Uterus (tissue), 4 donors: ENCODE results near the gene ACSL4. TPM values are rescaled to one million over a fixed set of nuclear protein-coding genes. Genes with fewer than 3 reads are reported as not detected.

ENCODE experiments used
- DNase-seq, 2 donors: peaks; one replicate each; pipeline ENCODE4 v3.0.0-alpha.2; 2019 to 2020
- H3K27ac ChIP-seq, 2 donors: fragments of 200-600 bp; sonication (generic); 1 replicate in 1 of 2; 2 replicates in 1 of 2; pipeline ENCODE4 v1.5.1; 2016 to 2018
- H3K27me3 ChIP-seq, 2 donors: fragments of 200-600 bp; sonication (generic); one replicate each; pipeline ENCODE4 v1.5.1; 2018 to 2019; ENCODE audit warnings: control low read depth in 1 of 2
- H3K36me3 ChIP-seq, 2 donors: fragments of 200-600 bp; sonication (generic); one replicate each; pipeline ENCODE4 v1.5.1; 2019; ENCODE audit warnings: control low read depth in 1 of 2
- H3K4me1 ChIP-seq, 2 donors: fragments of 200-600 bp; sonication (generic); one replicate each; pipeline ENCODE4 v1.5.1; 2018 to 2019; ENCODE audit warnings: control low read depth in 1 of 2
- H3K4me3 ChIP-seq, 2 donors: fragments of 200-600 bp; sonication (generic); 1 replicate in 1 of 2; 2 replicates in 1 of 2; pipeline ENCODE4 v1.5.1; 2018 to 2019; ENCODE audit warnings: mild to moderate bottlenecking in 1 of 2
- H3K9me3 ChIP-seq, 2 donors: fragments of 200-600 bp; sonication (generic); one replicate each; pipeline ENCODE4 v1.5.1; 2019; ENCODE audit warnings: control low read depth in 1 of 2
- POLR2A ChIP-seq, 2 donors: fragments of 450-650 bp; IDR thresholded peaks; one replicate each; pipeline ENCODE4 v1.6.1; 2016; ENCODE audit warnings: antibody characterized with exemption in 2 of 2, mild to moderate bottlenecking in 1 of 2, moderate library complexity in 1 of 2
- intact Hi-C: fragments of 100-400 bp; cut with DNase I; formaldehyde crosslinking; loops from one replicate; pipeline ENCODE4 v1.15.1; 2023; ENCODE audit warnings: low total_unique reads
- total RNA-seq, 4 donors: library from RNA; depleted of rRNA in 3 of 4; stranded (reverse); fragments of >200 nt in 3 of 4; gene quantifications; one replicate each; pipeline versions ENCODE4 v1.1.0 to v1.2.4, GENCODE V29; 2014 to 2023
- TF ChIP-seq, protein P1 (sequence below), 4 experiments: fragments of 200-600 bp in 2 of 4; fragments of 450-650 bp in 2 of 4; sonication (generic) in 2 of 4; IDR thresholded peaks; one replicate each; pipeline ENCODE4 v1.5.1; 2016 to 2019; ENCODE audit warnings: antibody characterized with exemption in 4 of 4, mild to moderate bottlenecking in 2 of 4, moderate library complexity in 1 of 4
- donor health status: DM: yes; HTN: yes; CAD: no.

The ACSL4 gene
- total RNA-seq, 4 donors from 2014 or later = 8.5 to 55.6 (median 42.8) TPM

DNA sequence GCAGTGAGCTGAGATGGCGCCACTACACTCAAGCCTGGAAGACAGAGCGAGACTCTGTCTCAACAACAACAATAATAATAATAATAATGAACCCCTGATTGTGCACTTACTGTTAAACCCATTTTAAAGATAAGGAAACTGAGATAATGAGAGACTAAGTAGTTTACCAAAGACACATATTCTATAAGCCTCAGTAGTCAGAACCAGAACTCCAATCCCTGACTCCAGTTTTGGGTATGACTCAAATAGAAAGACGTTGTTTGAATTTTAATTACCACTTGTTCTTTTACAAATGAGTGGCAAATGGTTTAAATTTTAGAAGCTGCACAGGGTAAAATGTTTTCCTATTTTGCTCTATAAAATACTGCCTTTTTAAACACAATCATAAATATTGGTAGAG lies 37.4 kb downstream of the ACSL4 start:
- Histone ChIP-seq H3K4me1 (no peaks in the 10 kb centered on the region), H3K9me3 (no peaks in the 10 kb centered on the region), H3K4me3 (no peak overlapping the region), H3K27me3 (no peaks in the 10 kb centered on the region), H3K27ac (no peak overlapping the region), H3K36me3 (no peaks in the 10 kb centered on the region)
- TF ChIP-seq, protein P1, sequence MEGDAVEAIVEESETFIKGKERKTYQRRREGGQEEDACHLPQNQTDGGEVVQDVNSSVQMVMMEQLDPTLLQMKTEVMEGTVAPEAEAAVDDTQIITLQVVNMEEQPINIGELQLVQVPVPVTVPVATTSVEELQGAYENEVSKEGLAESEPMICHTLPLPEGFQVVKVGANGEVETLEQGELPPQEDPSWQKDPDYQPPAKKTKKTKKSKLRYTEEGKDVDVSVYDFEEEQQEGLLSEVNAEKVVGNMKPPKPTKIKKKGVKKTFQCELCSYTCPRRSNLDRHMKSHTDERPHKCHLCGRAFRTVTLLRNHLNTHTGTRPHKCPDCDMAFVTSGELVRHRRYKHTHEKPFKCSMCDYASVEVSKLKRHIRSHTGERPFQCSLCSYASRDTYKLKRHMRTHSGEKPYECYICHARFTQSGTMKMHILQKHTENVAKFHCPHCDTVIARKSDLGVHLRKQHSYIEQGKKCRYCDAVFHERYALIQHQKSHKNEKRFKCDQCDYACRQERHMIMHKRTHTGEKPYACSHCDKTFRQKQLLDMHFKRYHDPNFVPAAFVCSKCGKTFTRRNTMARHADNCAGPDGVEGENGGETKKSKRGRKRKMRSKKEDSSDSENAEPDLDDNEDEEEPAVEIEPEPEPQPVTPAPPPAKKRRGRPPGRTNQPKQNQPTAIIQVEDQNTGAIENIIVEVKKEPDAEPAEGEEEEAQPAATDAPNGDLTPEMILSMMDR (IDR thresholded peaks at IDR 0.05) = no peak
- no peak for TF ChIP-seq POLR2A (IDR thresholded peaks at IDR 0.05)
- intact Hi-C loops = no loop called here
- DNase-seq = no peak

DNA sequence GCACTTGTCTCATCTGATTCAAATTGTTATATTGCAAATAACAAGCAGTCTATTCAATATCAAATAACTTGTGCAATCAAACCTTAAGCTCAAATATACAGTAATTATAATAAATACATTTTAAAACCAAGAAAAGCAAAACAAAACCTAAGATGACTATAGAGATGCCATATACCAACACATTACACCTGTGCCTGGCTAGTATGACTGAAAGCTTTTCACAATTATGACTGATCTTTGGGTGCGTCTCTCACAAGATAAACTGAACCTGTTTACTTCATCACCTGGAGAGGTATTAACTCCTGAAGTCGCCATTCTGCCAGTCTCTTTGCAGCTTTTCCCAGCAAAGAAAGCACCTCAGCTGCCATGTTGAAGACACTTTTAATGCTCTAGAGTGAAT lies 41.3 kb downstream of the ACSL4 start:
- intact Hi-C loops = no loop called here
- no peaks in the 10 kb centered on the region for H3K36me3 ChIP-seq
- no peak overlapping the region for H3K27ac ChIP-seq
- no peaks in the 10 kb centered on the region for H3K27me3 ChIP-seq
- H3K9me3 ChIP-seq = no peaks in the 10 kb centered on the region
- H3K4me1 ChIP-seq = no peaks in the 10 kb centered on the region
- TF ChIP-seq, protein P1 (IDR thresholded peaks at IDR 0.05) = no peak
- no peak for TF ChIP-seq POLR2A (IDR thresholded peaks at IDR 0.05)
- no peak overlapping the region for H3K4me3 ChIP-seq
- DNase-seq = no peak

GRCh38 chrX:109691277-109691676 lies 41.8 kb downstream of the ACSL4 start:
- Histone ChIP-seq H3K36me3 (no peaks in the 10 kb centered on the region), H3K4me3 (no peak overlapping the region), H3K4me1 (no peaks in the 10 kb centered on the region), H3K9me3 (no peaks in the 10 kb centered on the region), H3K27ac (no peak overlapping the region), H3K27me3 (no peaks in the 10 kb centered on the region)
- TF ChIP-seq POLR2A (IDR thresholded peaks at IDR 0.05) = no peak
- TF ChIP-seq, protein P1 (IDR thresholded peaks at IDR 0.05) = no peak
- DNase-seq = no peak
- intact Hi-C loops = no loop called here

DNA sequence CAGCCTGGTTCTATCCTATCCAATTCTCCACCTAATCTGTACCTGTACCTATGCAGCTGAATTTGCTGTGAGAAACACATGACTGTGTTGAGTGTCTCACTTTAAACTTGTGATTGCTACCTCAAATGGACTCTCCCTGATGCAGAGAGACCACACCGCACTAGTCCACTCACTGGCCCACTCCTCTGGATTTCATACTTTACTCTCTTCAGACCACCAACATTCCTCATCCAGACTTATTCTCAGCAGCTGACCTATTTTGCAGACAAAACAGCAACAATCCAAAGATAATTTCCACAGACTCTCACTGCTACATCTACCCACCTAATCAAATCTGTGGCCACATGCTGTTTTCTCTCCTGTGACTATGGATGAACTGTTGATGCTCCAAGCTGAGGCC lies 45.2 kb downstream of the ACSL4 start:
- Histone ChIP-seq H3K4me1 (no peaks in the 10 kb centered on the region), H3K9me3 (no peaks in the 10 kb centered on the region), H3K36me3 (no peaks in the 10 kb centered on the region), H3K4me3 (no peak overlapping the region), H3K27me3 (no peaks in the 10 kb centered on the region), H3K27ac (no peak overlapping the region)
- TF ChIP-seq, protein P1 (IDR thresholded peaks at IDR 0.05) = no peak
- no peak for TF ChIP-seq POLR2A (IDR thresholded peaks at IDR 0.05)
- DNase-seq = no peak
- intact Hi-C loops = no loop called here

GRCh38 chrX:109685656-109686078 lies 47.4 kb downstream of the ACSL4 start:
- no peaks in the 10 kb centered on the region for H3K9me3 ChIP-seq
- no peaks in the 10 kb centered on the region for H3K4me1 ChIP-seq
- H3K27me3 ChIP-seq = no peaks in the 10 kb centered on the region
- no peak for TF ChIP-seq POLR2A (IDR thresholded peaks at IDR 0.05)
- TF ChIP-seq, protein P1 (IDR thresholded peaks at IDR 0.05) = no peak
- H3K4me3 ChIP-seq = no peak overlapping the region
- no peak for DNase-seq
- H3K27ac ChIP-seq = no peak overlapping the region
- intact Hi-C loops = no loop called here
- no peaks in the 10 kb centered on the region for H3K36me3 ChIP-seq
